IPS-18a (cell line): ENCODE measurements around the gene RFC1.
"Not testable (repeated sequence)": the region's sequence is repeated elsewhere in the genome, so short reads cannot be mapped to it uniquely, and the experiment has no call there.

Experiments
- H3K27ac ChIP-seq: one replicate; pipeline ENCODE4 v1.5.1; 2013; ENCODE audit warnings: low read length
- H3K27me3 ChIP-seq: one replicate; pipeline ENCODE4 v1.6.1; 2013; ENCODE audit warnings: mild to moderate bottlenecking, low read length; ENCODE audit not compliant: control insufficient read depth, insufficient read depth
- H3K36me3 ChIP-seq: one replicate; pipeline ENCODE4 v1.6.1; 2013; ENCODE audit warnings: low read depth, low read length; ENCODE audit not compliant: control insufficient read depth
- H3K4me1 ChIP-seq: one replicate; pipeline ENCODE4 v1.6.1; 2013; ENCODE audit warnings: low read depth, low read length; ENCODE audit not compliant: control insufficient read depth
- H3K4me3 ChIP-seq: one replicate; pipeline ENCODE4 v1.5.1; 2013; ENCODE audit warnings: low read length
- H3K9ac ChIP-seq: one replicate; pipeline ENCODE4 v1.6.1; 2013; ENCODE audit warnings: mild to moderate bottlenecking, low read length, moderate library complexity
- H3K9me3 ChIP-seq: one replicate; pipeline ENCODE4 v1.6.1; 2013; ENCODE audit warnings: low read depth, low read length; ENCODE audit not compliant: control insufficient read depth

RFC1 gene

GRCh38 chr4:39375478-39375877 is 9.3 kb upstream of the RFC1 start:
- no peak overlapping the region for H3K27ac ChIP-seq
- H3K4me1 ChIP-seq = no peaks in the 10 kb centered on the region
- no peaks in the 10 kb centered on the region for H3K27me3 ChIP-seq
- no peak overlapping the region for H3K4me3 ChIP-seq
- H3K36me3 ChIP-seq = no peaks in the 10 kb centered on the region
- no peak overlapping the region for H3K9ac ChIP-seq
- no peaks in the 10 kb centered on the region for H3K9me3 ChIP-seq

- not testable (repeated sequence) for H3K9me3 ChIP-seq, H3K4me1 ChIP-seq, H3K27ac ChIP-seq, H3K4me3 ChIP-seq, H3K9ac ChIP-seq, H3K36me3 ChIP-seq
- peaks cover 16% of the 10 kb centered on the region for H3K27me3 ChIP-seq
These were observed 5.0 kb upstream of the RFC1 start for GRCh38 chr4:39371209-39371608.

- H3K27me3 ChIP-seq = peaks cover 16% of the 10 kb centered on the region
- H3K4me1 ChIP-seq = peaks cover 3% of the 10 kb centered on the region
- H3K27ac ChIP-seq = no peak overlapping the region
- no peaks in the 10 kb centered on the region for H3K9me3 ChIP-seq
- no peak overlapping the region for H3K4me3 ChIP-seq
- H3K36me3 ChIP-seq = no peaks in the 10 kb centered on the region
- no peak overlapping the region for H3K9ac ChIP-seq
These were observed 3.1 kb upstream of the RFC1 start for GRCh38 chr4:39369301-39369700.

- H3K27ac ChIP-seq = no peak overlapping the region
- peaks cover 3% of the 10 kb centered on the region for H3K4me1 ChIP-seq
- H3K9me3 ChIP-seq = no peaks in the 10 kb centered on the region
- peaks cover 16% of the 10 kb centered on the region for H3K27me3 ChIP-seq
- H3K4me3 ChIP-seq = no peak overlapping the region
- no peaks in the 10 kb centered on the region for H3K36me3 ChIP-seq
- no peak overlapping the region for H3K9ac ChIP-seq
These were observed 1.0 kb upstream of the RFC1 start for GRCh38 chr4:39367166-39367565.

GRCh38 chr4:39365360-39365759 is 802 bp downstream of the RFC1 start:
- Histone ChIP-seq H3K4me1 (peaks cover 3% of the 10 kb centered on the region), H3K36me3 (no peaks in the 10 kb centered on the region), H3K27ac (no peak overlapping the region), H3K4me3 (peak overlapping the region; percentile 90), H3K9me3 (no peaks in the 10 kb centered on the region), H3K9ac (peak overlapping the region; percentile 83), H3K27me3 (peaks cover 16% of the 10 kb centered on the region)

- Histone ChIP-seq H3K27me3 (peaks cover 16% of the 10 kb centered on the region), H3K4me3 (no peak overlapping the region), H3K9ac (no peak overlapping the region), H3K4me1 (peaks cover 3% of the 10 kb centered on the region), H3K9me3 (no peaks in the 10 kb centered on the region), H3K36me3 (no peaks in the 10 kb centered on the region), H3K27ac (no peak overlapping the region)
These were observed 2.3 kb downstream of the RFC1 start for GRCh38 chr4:39363773-39364393.

GRCh38 chr4:39362827-39363226 is 3.3 kb downstream of the RFC1 start:
- Histone ChIP-seq H3K9me3 (no peaks in the 10 kb centered on the region), H3K36me3 (no peaks in the 10 kb centered on the region), H3K4me3 (no peak overlapping the region), H3K27me3 (peaks cover 15% of the 10 kb centered on the region), H3K27ac (no peak overlapping the region), H3K4me1 (peaks cover 3% of the 10 kb centered on the region), H3K9ac (no peak overlapping the region)

- not testable (repeated sequence) for H3K4me3 ChIP-seq, H3K27ac ChIP-seq, H3K27me3 ChIP-seq, H3K9ac ChIP-seq, H3K4me1 ChIP-seq, H3K9me3 ChIP-seq, H3K36me3 ChIP-seq
These were observed 5.6 kb downstream of the RFC1 start for GRCh38 chr4:39360611-39361010.

GRCh38 chr4:39357002-39357401 is 9.2 kb downstream of the RFC1 start:
- H3K27me3 ChIP-seq = no peaks in the 10 kb centered on the region
- H3K4me1 ChIP-seq = no peaks in the 10 kb centered on the region
- H3K4me3 ChIP-seq = no peak overlapping the region
- no peak overlapping the region for H3K9ac ChIP-seq
- H3K9me3 ChIP-seq = no peaks in the 10 kb centered on the region
- H3K36me3 ChIP-seq = no peaks in the 10 kb centered on the region
- no peak overlapping the region for H3K27ac ChIP-seq

GRCh38 chr4:39354254-39354552 is 12.0 kb downstream of the RFC1 start:
- Histone ChIP-seq H3K9ac (no peak overlapping the region), H3K27me3 (no peaks in the 10 kb centered on the region), H3K4me3 (no peak overlapping the region), H3K36me3 (peaks cover 12% of the 10 kb centered on the region), H3K9me3 (no peaks in the 10 kb centered on the region), H3K4me1 (no peaks in the 10 kb centered on the region), H3K27ac (no peak overlapping the region)

- H3K36me3 ChIP-seq = peaks cover 16% of the 10 kb centered on the region
- no peak overlapping the region for H3K27ac ChIP-seq
- H3K27me3 ChIP-seq = no peaks in the 10 kb centered on the region
- no peak overlapping the region for H3K9ac ChIP-seq
- no peaks in the 10 kb centered on the region for H3K4me1 ChIP-seq
- no peak overlapping the region for H3K4me3 ChIP-seq
- no peaks in the 10 kb centered on the region for H3K9me3 ChIP-seq
These were observed 12.5 kb downstream of the RFC1 start for GRCh38 chr4:39353478-39354253.

GRCh38 chr4:39353149-39353477 is 13.0 kb downstream of the RFC1 start:
- H3K27me3 ChIP-seq, H3K27ac ChIP-seq, H3K9me3 ChIP-seq, H3K4me3 ChIP-seq, H3K4me1 ChIP-seq, H3K9ac ChIP-seq: not testable (repeated sequence)
- peaks cover 16% of the 10 kb centered on the region for H3K36me3 ChIP-seq
